Activated T-helper 2 cell treated with anti-CD3 and anti-CD28 coated beads, Interferon-gamma antibody, Interleukin-2, Interleukin-4, amounts not matched to agents 10 μg/mL and 5 μg/mL and 100 μg/mL, durations not matched to agents 14 hours and 24 hours and 36 hours (primary cell): Measurements from ENCODE around the gene SEMA6D. TPM values are rescaled to one million over a fixed set of nuclear protein-coding genes. Genes with fewer than 3 reads are reported as not detected.

ENCODE experiments used
- DNase-seq: peaks from one replicate; pipeline ENCODE4 v3.0.0; 2021; ENCODE audit warnings: low spot score
- H3K27ac Mint-ChIP-seq: one replicate; pipeline ENCODE4 v1.8.0; 2021; ENCODE audit warnings: mixed read lengths
- H3K27me3 Mint-ChIP-seq: one replicate; pipeline ENCODE4 v1.8.0; 2021; ENCODE audit warnings: low read depth, mixed read lengths
- H3K36me3 Mint-ChIP-seq: one replicate; pipeline ENCODE4 v1.8.0; 2021; ENCODE audit warnings: low read depth, mixed read lengths
- H3K4me1 Mint-ChIP-seq: one replicate; pipeline ENCODE4 v1.8.0; 2021; ENCODE audit warnings: low read depth, mixed read lengths
- H3K4me3 Mint-ChIP-seq: one replicate; pipeline ENCODE4 v1.8.0; 2021; ENCODE audit warnings: low read depth, mild to moderate bottlenecking, moderate library complexity, mixed read lengths
- H3K9me3 Mint-ChIP-seq: one replicate; pipeline ENCODE4 v1.8.0; 2021; ENCODE audit warnings: mixed read lengths
- intact Hi-C: fragments of 100-400 bp; cut with micrococcal nuclease; formaldehyde crosslinking; loops from one replicate; pipeline ENCODE4 v1.15.1; 2023
- total RNA-seq: library from RNA; stranded (reverse); gene quantifications from 2 replicates; pipeline ENCODE4 v1.2.3, GENCODE V29; 2022

SEMA6D gene
- total RNA-seq, 1 donor from 2014 or later: not detected

- Mint-ChIP-seq H3K27me3 (no peaks in the 10 kb centered on the region), H3K27ac (no peak overlapping the region), H3K4me3 (no peak overlapping the region), H3K36me3 (no peaks in the 10 kb centered on the region), H3K4me1 (no peaks in the 10 kb centered on the region), H3K9me3 (no peaks in the 10 kb centered on the region)
- no peak for DNase-seq
- intact Hi-C loops: no loop called here
Measured at GRCh38 chr15:47784820-47785219, 67.5 kb downstream of the SEMA6D start.

GRCh38 chr15:47786371-47786770, 69.1 kb downstream of the SEMA6D start:
- H3K36me3 Mint-ChIP-seq: no peaks in the 10 kb centered on the region
- no peak overlapping the region for H3K27ac Mint-ChIP-seq
- no peaks in the 10 kb centered on the region for H3K27me3 Mint-ChIP-seq
- no peak for DNase-seq
- no peaks in the 10 kb centered on the region for H3K9me3 Mint-ChIP-seq
- H3K4me3 Mint-ChIP-seq: no peak overlapping the region
- intact Hi-C loops: no loop called here
- no peaks in the 10 kb centered on the region for H3K4me1 Mint-ChIP-seq

- Mint-ChIP-seq H3K4me3 (no peak overlapping the region), H3K9me3 (no peaks in the 10 kb centered on the region), H3K27me3 (no peaks in the 10 kb centered on the region), H3K36me3 (no peaks in the 10 kb centered on the region), H3K27ac (no peak overlapping the region), H3K4me1 (no peaks in the 10 kb centered on the region)
- intact Hi-C loops: no loop called here
- no peak for DNase-seq
Measured at GRCh38 chr15:47787875-47788274, 70.6 kb downstream of the SEMA6D start.

- no peak for DNase-seq
- Mint-ChIP-seq H3K4me3 (no peak overlapping the region), H3K27me3 (no peaks in the 10 kb centered on the region), H3K27ac (no peak overlapping the region), H3K4me1 (no peaks in the 10 kb centered on the region), H3K9me3 (no peaks in the 10 kb centered on the region), H3K36me3 (no peaks in the 10 kb centered on the region)
- intact Hi-C loops: no loop called here
Measured at GRCh38 chr15:47788685-47789084, 71.4 kb downstream of the SEMA6D start.

GRCh38 chr15:47791161-47791560, 73.9 kb downstream of the SEMA6D start:
- no peaks in the 10 kb centered on the region for H3K4me1 Mint-ChIP-seq
- H3K27ac Mint-ChIP-seq: no peak overlapping the region
- intact Hi-C loops: no loop called here
- no peak overlapping the region for H3K4me3 Mint-ChIP-seq
- peaks cover 3% of the 10 kb centered on the region for H3K27me3 Mint-ChIP-seq
- no peaks in the 10 kb centered on the region for H3K9me3 Mint-ChIP-seq
- no peaks in the 10 kb centered on the region for H3K36me3 Mint-ChIP-seq
- no peak for DNase-seq

- H3K9me3 Mint-ChIP-seq: no peaks in the 10 kb centered on the region
- intact Hi-C loops: no loop called here
- H3K27ac Mint-ChIP-seq: no peak overlapping the region
- no peaks in the 10 kb centered on the region for H3K4me1 Mint-ChIP-seq
- no peak for DNase-seq
- H3K27me3 Mint-ChIP-seq: peaks cover 4% of the 10 kb centered on the region
- H3K4me3 Mint-ChIP-seq: no peak overlapping the region
- H3K36me3 Mint-ChIP-seq: no peaks in the 10 kb centered on the region
Measured at GRCh38 chr15:47792231-47792630, 74.9 kb downstream of the SEMA6D start.

- Mint-ChIP-seq H3K4me3 (no peak overlapping the region), H3K9me3 (no peaks in the 10 kb centered on the region), H3K27ac (no peak overlapping the region), H3K4me1 (no peaks in the 10 kb centered on the region), H3K27me3 (peaks cover 4% of the 10 kb centered on the region), H3K36me3 (no peaks in the 10 kb centered on the region)
- DNase-seq: no peak
- intact Hi-C loops: no loop called here
Measured at GRCh38 chr15:47794252-47794914, 77.1 kb downstream of the SEMA6D start.

- DNase-seq: no peak
- no peak overlapping the region for H3K4me3 Mint-ChIP-seq
Measured at GRCh38 chr15:47795864-47796263, 78.6 kb downstream of the SEMA6D start.

GRCh38 chr15:47796339-47796738, 79.0 kb downstream of the SEMA6D start:
- peaks cover 4% of the 10 kb centered on the region for H3K27me3 Mint-ChIP-seq
- DNase-seq: no peak
- H3K4me3 Mint-ChIP-seq: no peak overlapping the region
- H3K36me3 Mint-ChIP-seq: no peaks in the 10 kb centered on the region
- no peaks in the 10 kb centered on the region for H3K9me3 Mint-ChIP-seq
- no peak overlapping the region for H3K27ac Mint-ChIP-seq
- no peaks in the 10 kb centered on the region for H3K4me1 Mint-ChIP-seq
- intact Hi-C loops: no loop called here

More at GRCh38 chr15:47795864-47796263, 78.6 kb downstream of the SEMA6D start:
- H3K27ac Mint-ChIP-seq: no peak overlapping the region
- peaks cover 4% of the 10 kb centered on the region for H3K27me3 Mint-ChIP-seq
- no peaks in the 10 kb centered on the region for H3K36me3 Mint-ChIP-seq
- H3K4me1 Mint-ChIP-seq: no peaks in the 10 kb centered on the region
- H3K9me3 Mint-ChIP-seq: no peaks in the 10 kb centered on the region
- intact Hi-C loops: no loop called here

- no peak overlapping the region for H3K27ac Mint-ChIP-seq
- intact Hi-C loops: no loop called here
- no peaks in the 10 kb centered on the region for H3K9me3 Mint-ChIP-seq
- H3K27me3 Mint-ChIP-seq: peaks cover 4% of the 10 kb centered on the region
- no peaks in the 10 kb centered on the region for H3K4me1 Mint-ChIP-seq
- no peak for DNase-seq
- no peaks in the 10 kb centered on the region for H3K36me3 Mint-ChIP-seq
- H3K4me3 Mint-ChIP-seq: no peak overlapping the region
Measured at GRCh38 chr15:47796830-47797229, 79.5 kb downstream of the SEMA6D start.

GRCh38 chr15:47801522-47801921, 84.2 kb downstream of the SEMA6D start:
- Mint-ChIP-seq H3K9me3 (no peaks in the 10 kb centered on the region), H3K27me3 (peaks cover 14% of the 10 kb centered on the region), H3K4me3 (no peak overlapping the region), H3K36me3 (no peaks in the 10 kb centered on the region), H3K4me1 (no peaks in the 10 kb centered on the region), H3K27ac (no peak overlapping the region)
- DNase-seq: no peak
- intact Hi-C loops: no loop called here

- peaks cover 14% of the 10 kb centered on the region for H3K27me3 Mint-ChIP-seq
- no peak for DNase-seq
- H3K36me3 Mint-ChIP-seq: no peaks in the 10 kb centered on the region
- no peaks in the 10 kb centered on the region for H3K9me3 Mint-ChIP-seq
- no peak overlapping the region for H3K4me3 Mint-ChIP-seq
- no peak overlapping the region for H3K27ac Mint-ChIP-seq
- intact Hi-C loops: no loop called here
- no peaks in the 10 kb centered on the region for H3K4me1 Mint-ChIP-seq
Measured at GRCh38 chr15:47802216-47802615, 84.9 kb downstream of the SEMA6D start.

GRCh38 chr15:47803767-47804166, 86.5 kb downstream of the SEMA6D start:
- no peaks in the 10 kb centered on the region for H3K36me3 Mint-ChIP-seq
- no peaks in the 10 kb centered on the region for H3K4me1 Mint-ChIP-seq
- H3K27me3 Mint-ChIP-seq: peaks cover 17% of the 10 kb centered on the region
- no peak for DNase-seq
- intact Hi-C loops: no loop called here
- H3K27ac Mint-ChIP-seq: no peak overlapping the region
- H3K4me3 Mint-ChIP-seq: no peak overlapping the region
- H3K9me3 Mint-ChIP-seq: no peaks in the 10 kb centered on the region

- Mint-ChIP-seq H3K4me3 (no peak overlapping the region), H3K9me3 (no peaks in the 10 kb centered on the region), H3K27ac (no peak overlapping the region), H3K4me1 (no peaks in the 10 kb centered on the region), H3K27me3 (peaks cover 25% of the 10 kb centered on the region), H3K36me3 (no peaks in the 10 kb centered on the region)
- intact Hi-C loops: no loop called here
- no peak for DNase-seq
Measured at GRCh38 chr15:47804733-47805132, 87.4 kb downstream of the SEMA6D start.
